HepG2 (cell line): Measurements from ENCODE around the gene ETFA. TPM values are rescaled to one million over a fixed set of nuclear protein-coding genes. Genes with fewer than 3 reads are reported as not detected.

ENCODE experiments used
- ASH2L ChIP-seq: fragments of 300-600, 200-600 bp; sonication (generic); IDR thresholded peaks from 2 replicates; pipeline ENCODE4 v1.7.0; 2017; ENCODE audit warnings: low read depth, mild to moderate bottlenecking, moderate library complexity, mixed read lengths, low read length; ENCODE audit not compliant: insufficient read length
- DMAP1 ChIP-seq: IDR thresholded peaks from 2 replicates; pipeline ENCODE4 v1.6.1; 2016
- FOXK1 ChIP-seq: sonication (generic); formaldehyde crosslinking; IDR thresholded peaks from 2 replicates; pipeline ENCODE4 v1.4.0; 2020; ENCODE audit warnings: low read depth, missing genetic modification reagents, borderline replicate concordance
- FOXO4 ChIP-seq: sonication (generic); formaldehyde crosslinking; conservative IDR thresholded peaks from 2 replicates; pipeline ENCODE4 v1.8.1; 2023; ENCODE audit warnings: missing genetic modification reagents
- RBAK ChIP-seq: sonication (generic); formaldehyde crosslinking; IDR thresholded peaks from 2 replicates; pipeline ENCODE4 v1.5.1; 2020; ENCODE audit warnings: mild to moderate bottlenecking, missing genetic modification reagents
- USF2 ChIP-seq, 2 experiments: sonication (generic) in 1 of 2; formaldehyde crosslinking in 1 of 2; IDR thresholded peaks; 2 replicates each; pipeline versions ENCODE4 v1.5.1 to v1.6.1; 2011 to 2020; ENCODE audit warnings: borderline replicate concordance in 1 of 2, low read depth in 1 of 2, low read length in 1 of 2, mild to moderate bottlenecking in 1 of 2, missing genetic modification reagents in 1 of 2, moderate library complexity in 1 of 2
- ZBTB40 ChIP-seq, 2 experiments: fragments of 450-650 bp in 1 of 2; sonication (generic) in 1 of 2; formaldehyde crosslinking in 1 of 2; IDR thresholded peaks; 2 replicates each; pipeline versions ENCODE4 v1.6.1 to v1.8.0; 2016 to 2022; ENCODE audit warnings: antibody characterized with exemption in 1 of 2, mild to moderate bottlenecking in 1 of 2, missing genetic modification reagents in 1 of 2
- ZNF276 ChIP-seq: sonication (generic); formaldehyde crosslinking; IDR thresholded peaks from 2 replicates; pipeline ENCODE4 v1.4.0; 2020; ENCODE audit warnings: mild to moderate bottlenecking, low read depth, missing genetic modification reagents
- ZNF713 ChIP-seq: sonication (generic); formaldehyde crosslinking; IDR thresholded peaks from 2 replicates; pipeline ENCODE4 v1.4.0; 2020; ENCODE audit warnings: mild to moderate bottlenecking, missing genetic modification reagents
- ZSCAN22 ChIP-seq: sonication (generic); formaldehyde crosslinking; IDR thresholded peaks from 2 replicates; pipeline ENCODE4 v1.4.0; 2020; ENCODE audit warnings: mild to moderate bottlenecking, missing genetic modification reagents
- ZSCAN25 ChIP-seq: sonication (generic); formaldehyde crosslinking; IDR thresholded peaks from 2 replicates; pipeline ENCODE4 v1.8.0; 2022; ENCODE audit warnings: mild to moderate bottlenecking, missing genetic modification reagents
- polyA plus RNA-seq, 8 experiments: library from polyadenylated mRNA; depleted of rRNA in 3 of 8; stranded (reverse) in 7 of 8; unstranded in 1 of 8; fragments of >200 nt; fragmentation: Illumina TruSeq in 4 of 8; extraction: Trizol in 4 of 8; gene quantifications; 2 replicates each; pipeline versions ENCODE4 v1.2.1 to v1.2.3, GENCODE V29; 2011 to 2016; ENCODE audit warnings: low read depth in 4 of 8, missing spikeins in 1 of 8, mixed read lengths in 1 of 8; ENCODE audit not compliant: insufficient read depth in 1 of 8
- total RNA-seq, 5 experiments: library from RNA; depleted of rRNA; stranded (reverse); fragments of >200 nt; fragmentation: Illumina TruSeq; extraction: Trizol; gene quantifications; 2 replicates each; pipeline ENCODE4 v1.2.3, GENCODE V29; 2016; ENCODE audit warnings: low read depth in 1 of 5

Gene ETFA
- total and polyA plus RNA-seq, 2 of the 13 experiments (the other 11 are each of a cell fraction or from before 2014, with no cell fraction given): 291 to 396 TPM

GRCh38 chr15:76190751-76191538, 120.3 kb downstream of the ETFA start (continued):
- TF ChIP-seq DMAP1 (0 out of 2 replicates have a peak, but pooled peaks have one; percentile 32), ZNF276 (no peak), ZSCAN25 (CRISPR knock-in tag) (no peak; the same call in 1 of the 2 replicates), ASH2L (no peak), USF2 (IDR thresholded peaks at IDR 0.05; ENCODE audit: low read depth, low read length) (no peak), USF2 (CRISPR knock-in tag; IDR thresholded peaks at IDR 0.05; ENCODE audit: borderline replicate concordance) (no peak), FOXO4 (no peak), ZBTB40 (IDR thresholded peaks at IDR 0.05) (no peak), ZBTB40 (CRISPR knock-in tag; IDR thresholded peaks at IDR 0.05) (no peak), FOXK1 (CRISPR knock-in tag) (no peak), RBAK (CRISPR knock-in tag) (no peak), ZNF713 (CRISPR knock-in tag) (no peak), ZSCAN22 (CRISPR knock-in tag) (no peak)
